ENCODE measurements around the gene ITIH4.

DNA sequence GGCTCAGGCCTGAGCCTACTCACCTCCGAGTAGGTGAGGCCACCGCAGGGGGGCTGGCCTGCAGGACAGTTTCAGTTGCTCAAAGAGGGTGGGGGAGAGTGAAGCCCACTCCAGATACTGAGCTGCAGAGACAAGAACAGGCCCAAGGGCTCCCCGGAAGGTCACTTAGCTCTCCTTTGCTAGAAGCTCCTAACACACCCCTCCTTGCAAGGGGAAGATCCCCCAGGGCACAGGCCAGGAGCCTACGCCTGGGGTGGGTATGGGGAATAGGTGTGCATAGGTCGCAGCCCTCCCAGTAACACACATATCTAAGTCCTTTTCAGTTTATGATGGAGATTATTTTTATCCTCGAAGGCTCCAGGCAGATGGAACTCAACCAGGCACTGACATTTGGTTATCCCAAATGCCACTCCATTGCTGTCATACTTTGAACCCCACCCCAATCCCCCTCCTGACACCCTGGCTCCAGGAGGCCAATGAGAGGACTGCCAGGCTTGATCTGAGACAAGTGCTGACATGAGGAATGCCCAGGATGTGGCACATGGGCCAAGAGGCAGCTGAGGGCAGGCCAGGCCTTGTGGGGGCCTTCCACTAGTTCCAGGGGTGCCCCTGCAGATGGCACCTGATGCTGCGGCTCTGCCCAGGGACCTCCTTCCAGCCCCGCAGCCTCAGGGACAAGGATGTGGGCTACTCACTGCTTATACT is 5.4 kb upstream of the ITIH4 start:
- TF ChIP-seq, protein P1, sequence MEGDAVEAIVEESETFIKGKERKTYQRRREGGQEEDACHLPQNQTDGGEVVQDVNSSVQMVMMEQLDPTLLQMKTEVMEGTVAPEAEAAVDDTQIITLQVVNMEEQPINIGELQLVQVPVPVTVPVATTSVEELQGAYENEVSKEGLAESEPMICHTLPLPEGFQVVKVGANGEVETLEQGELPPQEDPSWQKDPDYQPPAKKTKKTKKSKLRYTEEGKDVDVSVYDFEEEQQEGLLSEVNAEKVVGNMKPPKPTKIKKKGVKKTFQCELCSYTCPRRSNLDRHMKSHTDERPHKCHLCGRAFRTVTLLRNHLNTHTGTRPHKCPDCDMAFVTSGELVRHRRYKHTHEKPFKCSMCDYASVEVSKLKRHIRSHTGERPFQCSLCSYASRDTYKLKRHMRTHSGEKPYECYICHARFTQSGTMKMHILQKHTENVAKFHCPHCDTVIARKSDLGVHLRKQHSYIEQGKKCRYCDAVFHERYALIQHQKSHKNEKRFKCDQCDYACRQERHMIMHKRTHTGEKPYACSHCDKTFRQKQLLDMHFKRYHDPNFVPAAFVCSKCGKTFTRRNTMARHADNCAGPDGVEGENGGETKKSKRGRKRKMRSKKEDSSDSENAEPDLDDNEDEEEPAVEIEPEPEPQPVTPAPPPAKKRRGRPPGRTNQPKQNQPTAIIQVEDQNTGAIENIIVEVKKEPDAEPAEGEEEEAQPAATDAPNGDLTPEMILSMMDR (conservative IDR thresholded peaks at IDR 0.05 in 1 of 2, IDR thresholded peaks at IDR 0.05 in 1 of 2; ENCODE audit: extremely low read depth in 1 of 2, insufficient read depth in 1 of 2, low read depth in 1 of 2, low read length in 2 of 2): no peak
- no peak for TF ChIP-seq EZH2 (IDR thresholded peaks at IDR 0.05; ENCODE audit: borderline replicate concordance, low read length)
